ENCODE measurements around the gene BAHCC1. TPM values are rescaled to one million over a fixed set of nuclear protein-coding genes. Genes with fewer than 3 reads are reported as not detected.

Gene BAHCC1
- total RNA-seq, 1 experiment from 2014 or later: 9.9 TPM

- intact Hi-C loops (cut with micrococcal nuclease): no loop called here
- Histone ChIP-seq H3K9me2 (replicated peaks; ENCODE audit: low read length) (no peaks in the 10 kb centered on the region), H3K79me2 (ENCODE audit: low read length) (no peaks in the 10 kb centered on the region), H3K9me3 (ENCODE audit: low read length) (no peaks in the 10 kb centered on the region), H3K27me3 (ENCODE audit: low read length) (no peaks in the 10 kb centered on the region), H3K36me3 (ENCODE audit: low read depth, low read length) (no peaks in the 10 kb centered on the region), H3K4me3 (ENCODE audit: low read length) (no peak overlapping the region), H3K4me2 (ENCODE audit: low read length) (no peak overlapping the region), H4K20me1 (ENCODE audit: low read length) (no peaks in the 10 kb centered on the region), H3F3A (ENCODE audit: low read length, unreplicated experiment) (no peaks in the 10 kb centered on the region), H3K4me1 (ENCODE audit: insufficient read depth, low read length) (no peaks in the 10 kb centered on the region), H3K9ac (ENCODE audit: low read length) (no peak overlapping the region), H3K27ac (ENCODE audit: low read length) (no peak overlapping the region), H2AFZ (ENCODE audit: low read length) (no peak overlapping the region)
- ATAC-seq (no peak), DNase-seq (no peak)
- BruUV-seq (replicated peaks): no TSS peak
- TF ChIP-seq EZH2 (IDR thresholded peaks at IDR 0.05; ENCODE audit: low read length, unreplicated experiment) (no peak), EZH2phosphoT487 (IDR thresholded peaks at IDR 0.05; ENCODE audit: borderline replicate concordance, low read length) (no peak)
- TF ChIP-seq, protein P1, sequence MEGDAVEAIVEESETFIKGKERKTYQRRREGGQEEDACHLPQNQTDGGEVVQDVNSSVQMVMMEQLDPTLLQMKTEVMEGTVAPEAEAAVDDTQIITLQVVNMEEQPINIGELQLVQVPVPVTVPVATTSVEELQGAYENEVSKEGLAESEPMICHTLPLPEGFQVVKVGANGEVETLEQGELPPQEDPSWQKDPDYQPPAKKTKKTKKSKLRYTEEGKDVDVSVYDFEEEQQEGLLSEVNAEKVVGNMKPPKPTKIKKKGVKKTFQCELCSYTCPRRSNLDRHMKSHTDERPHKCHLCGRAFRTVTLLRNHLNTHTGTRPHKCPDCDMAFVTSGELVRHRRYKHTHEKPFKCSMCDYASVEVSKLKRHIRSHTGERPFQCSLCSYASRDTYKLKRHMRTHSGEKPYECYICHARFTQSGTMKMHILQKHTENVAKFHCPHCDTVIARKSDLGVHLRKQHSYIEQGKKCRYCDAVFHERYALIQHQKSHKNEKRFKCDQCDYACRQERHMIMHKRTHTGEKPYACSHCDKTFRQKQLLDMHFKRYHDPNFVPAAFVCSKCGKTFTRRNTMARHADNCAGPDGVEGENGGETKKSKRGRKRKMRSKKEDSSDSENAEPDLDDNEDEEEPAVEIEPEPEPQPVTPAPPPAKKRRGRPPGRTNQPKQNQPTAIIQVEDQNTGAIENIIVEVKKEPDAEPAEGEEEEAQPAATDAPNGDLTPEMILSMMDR (conservative IDR thresholded peaks at IDR 0.05; ENCODE audit: low read depth, low read length): no peak
- ChIA-PET POLR2A (ENCODE audit: unreplicated experiment) (no interaction called here), CTCF (interaction anchor here (0.6 kb wide), 1 partner anchor 115 kb away, joined by 3 read pairs; no protein-coding TSS in a partner anchor)
Measured at GRCh38 chr17:81460856-81461460, 65.7 kb downstream of the BAHCC1 start.

DNA sequence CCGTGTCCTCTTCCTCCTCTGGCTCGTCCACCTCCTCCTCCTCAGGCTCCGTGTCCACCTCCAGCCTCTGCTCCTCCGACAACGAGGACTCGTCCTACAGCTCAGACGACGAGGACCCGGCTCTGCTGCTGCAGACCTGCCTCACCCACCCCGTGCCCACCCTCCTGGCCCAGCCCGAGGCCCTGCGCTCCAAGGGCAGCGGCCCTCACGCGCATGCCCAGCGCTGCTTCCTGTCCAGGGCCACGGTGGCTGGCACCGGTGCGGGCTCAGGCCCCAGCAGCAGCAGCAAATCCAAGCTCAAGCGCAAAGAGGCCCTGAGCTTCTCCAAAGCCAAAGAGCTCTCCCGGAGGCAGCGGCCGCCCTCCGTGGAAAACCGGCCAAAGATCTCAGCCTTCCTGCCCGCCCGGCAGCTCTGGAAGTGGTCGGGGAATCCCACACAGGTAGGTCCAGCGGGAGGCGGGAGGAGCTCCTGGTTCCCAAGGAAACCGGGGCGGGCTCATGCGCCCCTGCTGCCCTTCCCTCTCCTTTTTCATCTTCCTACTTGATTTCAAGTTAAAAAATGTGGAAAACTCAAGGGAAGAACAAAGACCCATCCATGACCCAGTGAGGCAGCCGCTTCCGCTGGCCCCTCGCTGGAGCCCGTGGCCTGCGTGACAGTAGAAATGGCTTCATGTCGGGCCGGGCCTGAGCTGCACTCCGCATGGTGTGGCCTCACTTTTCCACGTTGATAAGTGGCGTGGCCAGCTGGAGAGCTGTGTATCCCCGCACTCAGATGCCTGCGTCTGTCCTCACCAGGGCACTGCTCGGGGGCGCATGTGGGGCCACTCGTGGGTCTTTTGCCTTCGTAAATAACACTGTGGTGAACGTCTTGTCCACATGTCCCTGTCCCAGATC, 66.6 kb downstream of the BAHCC1 start:
- POLR2A ChIA-PET (ENCODE audit: unreplicated experiment): no interaction called here
- TF ChIP-seq EZH2 (IDR thresholded peaks at IDR 0.05; ENCODE audit: low read length, unreplicated experiment): no peak
- TF ChIP-seq, protein P1 (conservative IDR thresholded peaks at IDR 0.05; ENCODE audit: low read depth, low read length): no peak
- no TSS peak for BruUV-seq (replicated peaks)
- DNase-seq (no peak), ATAC-seq (no peak)
- H4K20me1 ChIP-seq (ENCODE audit: low read length): no peaks in the 10 kb centered on the region
- no peaks in the 10 kb centered on the region for H3K9me2 ChIP-seq (replicated peaks; ENCODE audit: low read length)
- no peak overlapping the region for H3K9ac ChIP-seq (ENCODE audit: low read length)
- no peaks in the 10 kb centered on the region for H3F3A ChIP-seq (ENCODE audit: low read length, unreplicated experiment)
- H3K36me3 ChIP-seq (ENCODE audit: low read depth, low read length): no peaks in the 10 kb centered on the region
- H2AFZ ChIP-seq (ENCODE audit: low read length): no peak overlapping the region
- H3K79me2 ChIP-seq (ENCODE audit: low read length): no peaks in the 10 kb centered on the region
- H3K27me3 ChIP-seq (ENCODE audit: low read length): no peaks in the 10 kb centered on the region
- H3K4me3 ChIP-seq (ENCODE audit: low read length): no peak overlapping the region
- no peaks in the 10 kb centered on the region for H3K4me1 ChIP-seq (ENCODE audit: insufficient read depth, low read length)
- CTCF ChIA-PET: interaction anchor here (0.7 kb wide), 1 partner anchor 9 kb away, joined by 3 read pairs; no protein-coding TSS in a partner anchor
- intact Hi-C loops (cut with micrococcal nuclease): no loop called here
- no peak overlapping the region for H3K27ac ChIP-seq (ENCODE audit: low read length)
- no peak overlapping the region for H3K4me2 ChIP-seq (ENCODE audit: low read length)
- H3K9me3 ChIP-seq (ENCODE audit: low read length): no peaks in the 10 kb centered on the region
